ENCODE measurements around the gene SCARF2.

The SCARF2 gene

DNA sequence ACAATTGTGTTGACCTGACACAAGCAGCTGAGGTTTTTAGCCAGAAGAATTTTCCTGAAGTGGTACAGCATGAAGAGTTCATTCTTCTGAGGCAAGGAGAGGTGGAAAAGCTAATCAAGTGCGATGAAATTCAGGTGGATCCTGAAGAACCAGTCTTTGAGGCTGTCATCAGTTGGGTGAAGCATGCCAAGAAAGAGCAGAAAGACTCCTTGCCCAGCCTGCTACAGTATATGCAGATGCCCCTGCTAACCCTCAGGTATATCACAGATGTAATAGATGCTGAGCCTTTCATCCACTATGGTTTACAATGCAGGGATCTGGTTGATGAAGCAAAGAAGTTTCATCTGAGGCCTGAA is 12.9 kb upstream of the SCARF2 start:
- TF ChIP-seq CTCF (IDR thresholded peaks at IDR 0.05; ENCODE audit: low read depth, low read length): no peak
- no peak for DNase-seq (ENCODE audit: extremely low read depth, low read depth)

DNA sequence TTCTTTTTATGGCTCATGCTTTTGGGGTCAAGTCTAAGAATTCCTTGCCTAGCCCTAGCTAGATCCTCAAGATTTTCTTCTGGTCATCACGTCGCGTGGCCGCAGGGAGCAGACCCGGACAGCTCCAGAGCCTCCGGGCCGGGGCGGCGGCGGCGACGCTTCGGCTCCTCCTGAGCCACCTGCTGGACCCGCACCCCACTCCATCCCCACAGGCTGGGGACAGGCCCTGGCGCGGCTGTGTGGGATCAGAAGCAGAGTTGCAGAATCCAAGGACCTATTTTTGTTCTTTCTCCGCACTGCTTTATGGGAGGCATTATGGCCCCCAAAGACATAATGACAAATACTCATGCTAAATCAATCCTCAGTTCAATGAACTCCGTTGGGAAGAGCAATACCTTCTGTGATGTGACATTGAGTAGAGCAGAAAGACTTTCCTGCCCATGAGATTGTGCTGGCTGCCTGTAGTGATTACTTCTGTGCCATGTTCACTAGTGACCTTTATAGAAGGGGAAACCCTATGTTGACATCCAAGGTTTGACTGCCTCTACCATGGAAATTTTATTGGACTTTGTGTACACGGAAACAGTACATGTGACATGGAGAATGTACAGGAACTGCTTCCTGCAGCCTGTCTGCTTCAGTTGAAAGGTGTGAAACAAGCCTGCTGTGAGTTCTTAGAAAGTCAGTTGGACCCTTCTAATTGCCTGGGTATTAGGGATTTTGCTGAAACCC is 12.4 kb upstream of the SCARF2 start:
- no peak for DNase-seq (ENCODE audit: extremely low read depth, low read depth)
- no peak for TF ChIP-seq CTCF (IDR thresholded peaks at IDR 0.05; ENCODE audit: low read depth, low read length)

DNA sequence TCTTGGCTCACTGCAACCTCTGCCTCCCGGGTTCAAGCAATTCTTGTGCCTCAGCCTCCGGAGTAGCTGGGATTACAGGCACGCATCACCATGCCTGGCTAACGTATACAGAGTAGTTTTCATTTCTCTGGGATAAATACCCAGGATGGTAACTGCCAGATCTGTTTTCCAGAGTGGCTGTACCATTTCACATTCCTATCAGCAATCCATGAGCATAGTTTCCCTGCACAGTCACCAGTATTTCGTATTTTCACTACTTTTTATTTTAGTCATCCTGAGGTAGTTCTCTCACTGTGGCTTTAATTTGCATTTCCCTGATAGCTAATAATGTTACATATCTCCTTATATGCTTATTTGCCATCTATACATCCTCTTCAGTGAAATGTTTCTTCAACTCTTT is 11.0 kb upstream of the SCARF2 start:
- no peak for TF ChIP-seq CTCF (IDR thresholded peaks at IDR 0.05; ENCODE audit: low read depth, low read length)
- DNase-seq (ENCODE audit: extremely low read depth, low read depth): no peak

DNA sequence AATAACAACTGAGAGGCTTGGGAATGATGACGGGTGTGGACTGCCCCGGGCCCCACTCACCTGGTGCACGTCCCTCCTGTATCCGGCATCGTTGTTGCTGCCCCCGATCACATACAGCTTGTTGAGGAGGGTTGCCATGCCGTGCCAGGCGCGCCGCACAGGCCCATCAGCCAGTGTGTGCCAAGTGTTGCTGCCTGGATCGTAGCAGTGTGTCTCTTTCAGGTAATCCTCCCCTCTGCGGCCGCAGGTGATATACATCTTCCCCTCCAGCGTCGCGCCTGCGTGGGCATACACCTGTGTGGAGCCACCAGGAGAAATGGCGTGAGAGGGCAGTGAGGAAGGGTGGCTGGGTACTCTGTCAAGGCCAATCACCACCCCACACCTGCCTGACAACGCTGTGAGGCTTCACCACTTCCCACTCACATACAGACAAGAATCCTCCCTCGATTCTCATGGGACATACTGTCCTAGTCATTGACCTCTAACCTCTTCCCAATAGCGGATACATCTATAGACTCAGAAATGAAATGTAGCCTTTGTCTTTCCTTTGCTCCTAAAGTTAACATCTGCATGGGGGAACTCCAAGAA is 8.9 kb upstream of the SCARF2 start:
- TF ChIP-seq CTCF (IDR thresholded peaks at IDR 0.05; ENCODE audit: low read depth, low read length): no peak
- DNase-seq (ENCODE audit: extremely low read depth, low read depth): no peak

DNA sequence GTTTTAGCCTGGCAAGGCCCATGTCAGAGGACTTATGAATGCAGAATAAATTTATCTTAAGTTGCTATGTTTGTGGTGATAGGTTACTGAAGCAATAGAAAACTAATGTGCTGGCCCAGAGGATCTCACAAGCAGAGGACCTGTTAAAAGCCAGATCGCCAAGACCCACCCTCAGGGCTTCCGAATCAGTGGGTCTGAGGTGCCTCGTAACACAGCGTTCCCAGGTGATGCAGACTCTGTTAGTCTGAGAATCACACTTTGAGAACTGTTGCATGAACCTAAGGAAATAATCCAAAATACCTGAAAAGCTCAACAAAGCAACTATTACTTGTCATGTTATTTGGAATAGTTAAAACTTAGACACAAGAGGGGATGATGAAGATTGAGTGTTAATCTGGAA is 6.7 kb upstream of the SCARF2 start:
- no peak for DNase-seq (ENCODE audit: extremely low read depth, low read depth)
- no peak for TF ChIP-seq CTCF (IDR thresholded peaks at IDR 0.05; ENCODE audit: low read depth, low read length)

GRCh38 chr22:20442485-20443284 is 5.1 kb upstream of the SCARF2 start:
- no peak for DNase-seq (ENCODE audit: extremely low read depth, low read depth)
- no peak for TF ChIP-seq CTCF (IDR thresholded peaks at IDR 0.05; ENCODE audit: low read depth, low read length)

Data from AG09319 (cell line).